DMS 273 (cell line): Measurements from ENCODE around the gene ZNF416.

Source experiments
- DNase-seq: peaks from one replicate; lab custom pipeline; 2025; ENCODE audit not compliant: unreplicated experiment; lab: John Stamatoyannopoulos, UW

ZNF416 gene

GRCh38 chr19:57578487-57579205, at the start of gene ZNF416:
Gene ZNF416, minus strand, starts transcription at chr19:57578911. Its CDS starts 207 bp downstream, at chr19:57578704.
- DNase-seq, result peak; percentile 99

GRCh38 chr19:57623091-57623490, 44.4 kb upstream of the ZNF416 start:
- no peak for DNase-seq

- DNase-seq, result peak; percentile 50
Observed at GRCh38 chr19:57620673-57621348, 42.1 kb upstream of the ZNF416 start.

GRCh38 chr19:57615346-57615745, 36.6 kb upstream of the ZNF416 start:
- DNase-seq, result no peak

- peak; percentile 98 for DNase-seq
Observed at GRCh38 chr19:57613941-57614743, 35.4 kb upstream of the ZNF416 start, which contains the start of gene ZNF134. Gene ZNF134, plus strand, starts transcription at chr19:57614242. Its CDS starts 5,227 bp downstream, at chr19:57619469.

GRCh38 chr19:57611113-57611512, 32.4 kb upstream of the ZNF416 start:
- no peak for DNase-seq

- DNase-seq, result no peak
Observed at GRCh38 chr19:57606931-57607330, 28.2 kb upstream of the ZNF416 start.

GRCh38 chr19:57599761-57600383, 21.2 kb upstream of the ZNF416 start, which contains the start of gene ZNF530:
Gene ZNF530, plus strand, starts transcription at chr19:57599885. Its CDS starts 4,461 bp downstream, at chr19:57604346.
- DNase-seq, result peak; percentile 98

GRCh38 chr19:57599377-57599760, 20.7 kb upstream of the ZNF416 start:
- no peak for DNase-seq

- DNase-seq, result no peak
Observed at GRCh38 chr19:57587529-57587928, 8.8 kb upstream of the ZNF416 start.

- peak; percentile 96 for DNase-seq
Observed at GRCh38 chr19:57583521-57584416, 5.1 kb upstream of the ZNF416 start, which contains the start of gene ZIK1. Gene ZIK1, plus strand, starts transcription at chr19:57584145. Its CDS starts 212 bp downstream, at chr19:57584357.

GRCh38 chr19:57583104-57583520, 4.4 kb upstream of the ZNF416 start:
- no peak for DNase-seq

- DNase-seq, result no peak
Observed at GRCh38 chr19:57576661-57577060, 2.0 kb downstream of the ZNF416 start.

- DNase-seq, result no peak
Observed at GRCh38 chr19:57572415-57572947, 6.2 kb downstream of the ZNF416 start.

GRCh38 chr19:57570707-57571106, 8.0 kb downstream of the ZNF416 start:
- no peak for DNase-seq

GRCh38 chr19:57566396-57567265, 12.1 kb downstream of the ZNF416 start:
- peak; percentile 63 for DNase-seq

- DNase-seq, result no peak
Observed at GRCh38 chr19:57563547-57563946, 15.2 kb downstream of the ZNF416 start.

GRCh38 chr19:57560049-57560491, 18.6 kb downstream of the ZNF416 start:
- no peak for DNase-seq
